Activated effector memory CD4-positive, alpha-beta T cell treated with Interleukin-2 at 50 U/mL for 16 hours (primary cell): ENCODE data around the gene PIGS.

ENCODE experiments used
- DNase-seq: peaks from one replicate; pipeline ENCODE4 v3.0.0-alpha.2; 2020

Gene PIGS

DNA sequence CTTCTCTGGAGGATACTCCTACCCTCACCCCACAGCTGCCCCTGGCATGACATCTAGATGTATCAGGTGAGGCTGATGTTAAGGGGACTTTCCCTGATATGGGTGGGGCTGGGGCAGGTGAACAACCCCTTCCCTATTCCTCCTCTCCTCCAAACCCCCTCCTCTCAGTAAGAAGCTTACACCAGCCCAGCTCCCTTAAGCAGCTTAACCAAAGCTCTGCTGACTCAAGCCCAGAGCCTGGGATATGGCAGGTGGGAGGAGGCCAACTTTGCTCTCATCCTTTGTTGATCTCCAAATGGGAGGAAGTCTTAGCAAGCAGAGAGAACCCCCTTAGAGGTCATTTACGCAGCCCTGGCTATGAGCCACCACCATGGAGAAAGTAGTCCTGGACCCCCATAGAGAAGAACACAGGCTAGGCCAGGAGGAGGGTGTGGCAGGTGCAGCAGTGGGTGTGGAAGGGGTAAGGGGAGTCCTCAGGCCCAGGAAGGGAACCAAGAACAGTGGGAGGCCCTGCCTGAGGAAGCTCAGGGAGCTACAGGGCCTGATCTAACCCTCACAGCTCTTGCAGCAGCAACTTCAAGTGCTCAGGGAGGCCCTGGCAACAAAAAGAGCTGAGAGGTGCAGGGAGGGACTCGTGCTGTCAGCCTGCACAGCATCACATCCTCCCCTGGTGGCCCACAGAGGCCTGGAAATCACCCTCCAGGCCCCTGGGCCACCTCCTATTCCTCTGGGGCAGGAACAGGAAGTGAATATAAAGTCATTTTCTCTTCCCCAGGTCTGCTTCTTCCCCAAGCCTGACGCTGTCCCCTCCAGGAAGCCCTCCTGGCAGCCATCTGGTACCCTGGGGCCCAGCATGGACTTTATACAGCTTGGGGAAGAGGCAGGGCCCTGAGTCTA, 21.8 kb downstream of the PIGS start:
- peak; percentile 46 for DNase-seq

DNA sequence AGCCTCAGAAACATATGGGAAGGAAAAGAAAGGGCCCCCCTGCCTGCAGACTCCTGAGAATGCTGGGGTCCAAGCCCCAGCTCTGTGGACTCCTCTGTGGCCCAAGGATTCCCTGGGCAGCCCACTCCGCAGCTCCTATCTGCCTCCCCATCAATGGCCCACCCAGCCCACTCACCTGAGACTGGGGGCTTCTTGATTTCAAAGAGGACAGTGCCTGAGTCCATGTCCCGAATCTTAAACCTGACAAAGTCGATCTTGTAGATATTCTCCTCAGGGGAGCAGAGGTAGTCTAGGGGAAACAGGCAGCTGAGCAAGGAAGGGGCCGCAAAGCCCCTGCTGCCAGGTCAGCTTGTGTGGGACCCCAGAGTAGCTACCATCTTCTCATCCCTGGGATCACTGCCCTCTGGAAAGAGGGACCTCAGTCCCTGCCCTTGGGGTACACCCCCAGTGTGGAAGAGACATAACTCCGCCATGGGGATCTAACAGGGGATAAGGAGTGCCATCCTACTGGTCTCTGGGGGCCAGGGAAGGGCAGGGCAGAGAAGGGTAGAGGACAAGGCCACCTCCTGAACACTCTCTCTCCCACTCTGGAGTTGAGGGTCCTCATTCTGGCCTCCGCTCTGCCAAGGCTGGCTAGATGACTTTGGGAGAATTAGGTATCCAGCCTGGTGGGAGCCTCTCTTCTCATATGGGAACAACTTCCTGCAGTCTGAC, 22.8 kb downstream of the PIGS start:
- DNase-seq, result no peak

DNA sequence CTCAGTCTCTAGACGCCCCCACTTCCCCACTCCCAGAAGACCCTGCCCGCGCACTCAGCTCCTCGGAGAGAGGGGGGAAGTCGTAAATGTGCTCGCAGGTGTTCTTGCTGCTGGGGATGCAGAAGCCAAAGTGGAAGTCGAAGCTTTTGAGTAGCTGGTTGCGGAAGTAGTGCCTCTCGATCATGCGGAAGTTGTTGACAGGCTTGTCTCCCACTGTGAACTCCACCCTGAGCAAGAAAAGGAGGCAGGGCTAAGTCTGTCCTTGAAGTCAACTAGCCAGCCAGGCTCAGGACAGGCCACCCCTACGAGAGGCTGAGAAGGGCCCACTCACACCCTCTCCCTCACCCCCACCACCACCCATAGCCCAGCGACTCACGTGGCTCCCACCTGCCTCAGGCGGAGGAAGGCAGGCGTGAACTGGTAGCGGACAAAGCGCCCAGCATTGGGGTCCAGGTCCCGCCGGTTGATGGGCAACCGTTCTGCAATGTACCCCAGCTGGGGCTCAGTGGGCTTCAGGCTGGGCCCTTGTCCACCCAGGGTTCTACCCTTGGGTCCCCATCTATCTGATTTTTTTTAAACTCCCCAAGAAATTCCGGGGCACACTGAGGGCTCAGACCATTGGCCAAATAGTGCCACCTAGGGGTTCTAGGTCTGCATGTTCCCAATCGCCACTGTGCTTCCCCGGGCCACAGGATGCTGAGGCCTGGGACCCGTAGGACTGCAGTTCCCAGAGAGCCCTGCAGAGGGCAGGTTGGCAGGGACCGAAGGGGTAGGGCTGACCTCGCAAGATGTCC, 23.5 kb downstream of the PIGS start:
- DNase-seq, result peak; percentile 27

DNA sequence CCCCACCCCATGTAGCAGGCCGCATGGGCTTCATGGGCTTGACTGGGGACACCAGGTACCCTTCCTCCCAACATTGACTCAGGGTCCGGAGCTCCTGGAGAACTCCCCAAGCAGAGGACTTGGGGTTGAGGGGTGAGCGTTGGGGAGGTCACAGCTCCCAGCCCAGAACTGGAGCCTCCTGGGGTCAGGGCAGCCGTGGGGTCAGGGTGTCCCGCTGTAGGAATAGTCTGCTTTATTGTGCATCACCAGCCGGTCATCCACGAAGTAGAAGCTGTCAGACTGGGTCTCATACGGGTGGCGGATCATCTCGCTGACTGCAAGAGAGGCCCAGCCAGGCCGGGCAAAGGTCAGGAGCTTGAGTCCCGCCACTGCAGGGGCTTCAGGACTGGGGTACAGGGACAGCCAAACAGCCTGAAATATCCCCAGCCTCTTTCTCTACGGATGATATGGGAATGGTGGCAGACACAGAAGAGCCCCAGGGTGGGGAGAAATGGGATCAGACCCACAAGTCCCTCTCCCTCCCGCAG, 24.2 kb downstream of the PIGS start:
- DNase-seq, result no peak

DNA sequence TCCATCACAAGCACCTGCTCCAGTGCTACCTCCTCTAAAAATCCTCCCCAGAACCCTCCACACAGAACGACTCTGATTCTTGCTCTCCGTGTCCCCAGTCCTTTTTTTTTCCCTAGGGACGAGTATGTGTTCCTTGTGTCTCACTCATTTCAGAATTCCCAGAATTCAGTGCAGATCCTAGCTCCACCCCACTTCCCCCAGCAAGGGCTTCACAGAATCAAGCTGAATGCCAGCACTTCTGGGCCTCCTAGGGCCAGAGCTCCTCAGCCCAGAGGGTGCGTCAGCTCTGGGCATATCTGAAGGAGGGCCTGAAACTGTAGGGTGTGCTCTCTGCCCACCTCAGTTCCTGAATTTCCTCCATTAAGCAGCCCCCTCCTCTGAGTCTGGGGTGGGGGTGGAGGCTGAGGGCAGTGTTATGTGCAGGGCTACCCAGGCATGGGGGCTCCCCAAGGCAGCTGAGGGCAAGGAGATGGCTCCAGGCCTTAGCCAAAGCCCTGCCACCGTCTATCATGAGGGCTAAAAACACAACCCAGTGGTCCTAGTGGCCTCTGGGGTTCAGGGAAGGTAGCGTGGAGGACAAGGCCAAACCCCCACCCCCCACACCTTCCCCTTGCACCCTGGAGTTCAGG, 25.4 kb downstream of the PIGS start:
- DNase-seq, result no peak

DNA sequence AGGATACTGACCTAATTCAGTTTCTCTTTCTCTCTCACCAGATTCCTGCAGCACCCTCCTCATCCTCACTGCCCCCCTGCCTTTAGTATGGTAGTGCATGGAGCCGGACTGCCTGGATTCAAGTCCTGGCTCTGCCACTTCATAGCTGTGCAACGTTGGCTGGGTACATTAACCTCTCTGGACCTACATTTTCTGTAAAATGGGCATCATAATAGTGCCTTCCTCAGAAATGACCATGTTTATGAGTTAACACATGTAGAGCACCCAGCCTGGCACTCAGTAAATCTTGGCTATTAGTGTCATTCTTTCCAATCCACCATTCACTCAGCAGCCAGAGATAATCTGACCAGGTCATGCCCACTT, 26.2 kb downstream of the PIGS start:
- no peak for DNase-seq

DNA sequence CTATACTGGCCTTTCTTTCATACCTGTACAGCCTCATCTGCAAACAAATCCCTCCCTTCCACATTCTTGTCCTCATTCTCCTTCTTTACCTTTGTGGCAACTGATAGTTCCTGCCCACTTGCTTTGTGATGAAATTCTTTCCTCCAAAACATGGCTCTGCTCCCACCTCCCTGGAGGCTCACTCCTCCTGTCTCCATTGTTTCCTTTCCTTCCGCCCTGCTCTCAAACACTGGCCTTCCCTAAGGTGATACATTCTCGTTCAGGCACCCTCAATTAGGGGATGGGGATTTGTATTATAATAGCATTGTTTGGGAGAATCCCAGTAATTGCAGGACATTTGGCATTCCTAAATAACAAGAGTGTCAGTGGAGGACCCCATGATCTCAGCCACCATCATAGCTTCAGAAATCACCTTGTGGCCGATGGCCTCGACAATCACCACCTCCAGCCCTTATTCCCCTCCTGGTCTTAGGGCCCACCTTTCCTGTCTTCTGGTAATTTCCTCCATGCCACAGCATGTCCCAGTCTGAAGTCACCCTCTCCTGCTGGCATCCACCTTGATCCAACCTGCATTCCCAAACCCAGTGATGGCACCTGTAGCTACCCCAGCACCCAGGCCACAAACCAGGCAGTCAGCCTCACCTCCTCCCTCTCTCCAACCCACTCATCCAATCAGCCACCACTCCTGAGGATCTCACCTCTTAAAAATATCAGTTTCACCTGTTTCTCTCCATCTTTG, 26.8 kb downstream of the PIGS start:
- no peak for DNase-seq

DNA sequence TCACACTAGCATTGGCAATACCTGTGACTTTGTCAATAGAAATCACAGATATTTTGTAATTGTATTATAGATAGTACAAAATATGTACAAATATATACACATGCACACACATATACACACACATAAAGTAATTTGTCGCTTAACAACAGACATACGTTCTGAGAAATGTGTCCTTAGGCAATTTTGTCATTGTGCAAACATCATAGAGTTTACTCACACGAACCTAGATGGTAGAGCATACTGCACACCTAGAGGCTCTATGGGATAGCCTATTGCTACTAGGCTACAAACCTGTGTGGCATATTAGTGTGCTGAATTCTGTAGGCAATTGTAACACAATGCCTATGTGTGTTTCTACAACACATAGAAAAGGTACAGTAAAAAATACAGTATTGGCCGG, 29.9 kb downstream of the PIGS start:
- no peak for DNase-seq

DNA sequence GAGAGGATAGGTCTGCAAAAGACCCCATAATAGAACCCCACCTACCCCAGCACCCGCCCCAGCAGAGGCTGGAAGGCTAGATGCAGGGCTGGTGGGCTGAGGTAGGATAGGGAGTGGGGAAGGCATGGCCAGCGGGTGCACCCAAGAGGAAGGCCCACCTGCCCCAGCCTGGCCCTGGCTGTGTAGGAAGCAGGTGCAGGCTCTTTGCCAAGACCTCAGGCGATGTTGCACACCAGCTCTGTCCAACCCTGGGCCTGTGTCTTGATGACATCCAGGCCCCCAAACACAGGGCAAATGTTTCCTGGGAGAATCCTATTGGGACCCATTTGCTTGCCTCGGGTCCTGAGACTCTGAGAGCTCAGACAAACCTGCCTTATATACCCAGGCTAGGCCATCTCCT, 31.1 kb downstream of the PIGS start:
- no peak for DNase-seq

DNA sequence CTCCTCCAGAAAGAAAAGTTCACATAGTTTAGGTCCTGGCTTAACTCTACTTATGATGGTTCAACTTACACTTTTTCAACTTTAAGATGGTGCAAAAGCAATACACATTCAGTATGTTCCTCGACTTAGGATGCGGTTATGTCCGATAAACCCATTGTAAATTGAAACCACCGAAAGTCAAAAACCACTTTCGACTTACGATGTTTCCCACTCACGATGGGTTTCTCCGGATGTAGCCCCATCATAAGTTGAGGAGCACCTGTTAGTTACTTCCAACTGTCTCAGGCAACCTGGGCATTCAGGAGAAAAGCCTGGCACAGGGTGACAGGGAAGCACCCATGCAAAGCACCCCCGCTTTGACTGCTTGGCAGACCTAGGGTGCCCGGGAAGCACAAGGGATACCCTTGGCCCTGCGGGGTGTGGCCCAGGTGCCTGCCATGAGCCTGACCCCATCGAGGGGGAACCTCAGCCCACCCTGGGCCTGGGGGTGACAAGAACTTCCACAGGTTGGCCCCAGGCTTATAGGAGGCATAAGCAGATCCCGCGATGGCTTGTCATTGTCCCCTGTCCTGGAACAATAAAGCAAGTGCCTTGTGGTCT, 32.9 kb downstream of the PIGS start:
- no peak for DNase-seq

DNA sequence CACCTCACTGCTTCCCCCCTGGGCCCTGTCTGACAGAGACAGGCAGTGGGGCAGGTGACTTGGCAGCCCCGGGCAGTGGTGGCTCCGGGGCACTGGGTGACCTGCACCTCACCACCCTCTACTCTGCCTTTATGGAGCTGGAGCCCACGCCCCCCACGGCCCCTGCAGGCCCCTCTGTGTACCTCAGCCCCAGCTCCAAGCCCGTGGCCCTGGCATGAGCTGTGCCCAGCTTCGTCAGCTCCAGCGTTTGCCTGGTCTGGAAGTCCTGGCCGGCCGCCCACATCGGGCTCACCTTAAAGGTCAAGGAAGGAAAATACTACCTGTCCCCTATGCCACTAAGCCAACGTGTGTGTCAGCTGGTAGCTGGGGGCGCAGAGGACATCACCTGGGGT, 34.1 kb downstream of the PIGS start:
- no peak for DNase-seq

DNA sequence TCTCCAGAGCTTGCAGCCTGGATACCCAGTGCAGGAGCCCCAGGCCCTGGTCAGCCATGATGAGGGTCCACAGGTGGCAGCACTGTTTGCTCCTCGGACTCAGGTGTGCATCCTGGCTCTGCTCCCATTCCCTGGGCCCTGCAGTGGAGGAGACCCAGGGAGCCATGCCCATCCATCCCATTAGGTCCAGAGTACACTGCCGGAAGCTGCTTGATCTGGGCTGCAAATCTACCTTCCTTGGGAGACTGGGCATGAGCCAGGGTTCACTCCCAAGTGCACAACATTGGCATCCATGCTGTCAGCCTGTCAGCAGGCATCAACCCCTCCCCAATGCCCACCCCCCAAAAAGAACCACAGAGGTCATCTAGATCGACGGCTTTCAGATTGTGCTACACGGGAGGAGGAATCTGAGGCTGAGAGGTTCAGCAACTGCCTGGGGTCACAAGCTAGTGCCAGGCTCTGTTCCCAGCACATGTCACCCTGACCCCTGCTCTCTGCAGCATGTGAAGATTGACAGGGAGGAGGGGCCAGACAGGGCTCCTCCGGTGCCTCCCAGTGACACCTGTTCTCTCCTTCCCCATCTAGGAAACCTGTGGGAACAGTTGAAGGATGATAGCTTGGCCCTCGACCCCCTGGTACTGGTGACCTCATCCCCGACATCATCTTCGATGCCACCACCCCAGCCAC, 34.6 kb downstream of the PIGS start:
- no peak for DNase-seq

DNA sequence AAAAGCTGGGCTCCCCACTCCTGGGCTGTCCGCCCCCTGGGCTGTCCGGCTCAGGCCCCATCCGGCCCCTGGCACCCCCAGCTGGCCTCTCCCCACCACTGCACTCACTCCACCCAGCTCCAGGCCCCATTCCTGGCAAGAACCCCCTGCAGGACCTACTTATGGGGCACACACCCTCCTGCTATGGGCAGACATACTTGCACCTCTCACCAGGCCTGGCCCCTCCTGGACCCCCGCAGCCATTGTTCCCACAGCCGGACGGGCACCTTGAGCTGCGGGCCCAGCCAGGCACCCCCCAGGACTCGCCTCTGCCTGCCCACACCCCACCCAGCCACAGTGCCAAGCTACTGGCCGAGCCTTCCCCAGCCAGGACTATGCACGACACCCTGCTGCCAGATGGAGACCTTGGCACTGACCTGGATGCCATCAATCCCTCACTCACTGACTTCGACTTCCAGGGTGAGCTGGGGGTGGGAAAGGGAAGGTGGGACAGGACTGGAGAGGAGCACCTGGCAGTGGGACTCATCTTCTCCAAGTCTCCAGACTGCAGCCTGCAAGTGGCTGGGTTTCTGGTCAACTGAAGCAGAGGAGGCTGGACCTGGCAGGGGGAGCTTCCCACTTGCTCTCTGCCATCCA, 36.5 kb downstream of the PIGS start:
- DNase-seq, result no peak

DNA sequence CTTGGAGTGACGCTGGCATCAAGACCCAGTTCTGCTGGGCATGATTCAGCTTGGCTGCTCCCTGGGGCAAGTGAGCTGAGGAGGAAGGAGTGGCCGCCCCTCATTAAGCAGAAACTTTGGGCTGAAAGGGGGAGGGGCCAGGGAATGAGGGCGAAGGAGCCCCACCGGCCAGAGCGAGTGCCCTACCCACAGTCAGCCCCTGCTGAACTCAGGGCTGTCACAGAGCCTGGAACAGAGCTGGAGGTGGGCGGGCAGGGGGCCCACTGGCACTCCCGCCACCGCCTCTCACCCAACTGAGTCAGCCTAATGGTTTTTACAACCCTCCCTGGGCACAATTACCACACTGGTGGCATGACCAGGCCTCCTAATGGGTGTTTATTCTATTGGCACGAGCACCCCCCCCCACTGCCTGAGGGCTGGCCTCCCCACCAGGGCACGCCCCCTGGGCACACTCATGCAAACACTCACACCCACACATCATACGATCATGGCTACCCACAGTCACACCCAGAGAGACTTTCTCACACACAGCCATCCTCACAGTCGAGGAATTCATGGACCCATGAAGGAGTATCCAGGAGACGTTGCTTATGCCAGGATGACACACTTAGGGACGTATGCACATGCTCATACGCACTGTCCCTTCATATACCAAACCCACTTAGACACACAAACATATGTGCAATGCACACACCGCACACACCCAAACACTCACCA, 38.1 kb downstream of the PIGS start:
- no peak for DNase-seq

DNA sequence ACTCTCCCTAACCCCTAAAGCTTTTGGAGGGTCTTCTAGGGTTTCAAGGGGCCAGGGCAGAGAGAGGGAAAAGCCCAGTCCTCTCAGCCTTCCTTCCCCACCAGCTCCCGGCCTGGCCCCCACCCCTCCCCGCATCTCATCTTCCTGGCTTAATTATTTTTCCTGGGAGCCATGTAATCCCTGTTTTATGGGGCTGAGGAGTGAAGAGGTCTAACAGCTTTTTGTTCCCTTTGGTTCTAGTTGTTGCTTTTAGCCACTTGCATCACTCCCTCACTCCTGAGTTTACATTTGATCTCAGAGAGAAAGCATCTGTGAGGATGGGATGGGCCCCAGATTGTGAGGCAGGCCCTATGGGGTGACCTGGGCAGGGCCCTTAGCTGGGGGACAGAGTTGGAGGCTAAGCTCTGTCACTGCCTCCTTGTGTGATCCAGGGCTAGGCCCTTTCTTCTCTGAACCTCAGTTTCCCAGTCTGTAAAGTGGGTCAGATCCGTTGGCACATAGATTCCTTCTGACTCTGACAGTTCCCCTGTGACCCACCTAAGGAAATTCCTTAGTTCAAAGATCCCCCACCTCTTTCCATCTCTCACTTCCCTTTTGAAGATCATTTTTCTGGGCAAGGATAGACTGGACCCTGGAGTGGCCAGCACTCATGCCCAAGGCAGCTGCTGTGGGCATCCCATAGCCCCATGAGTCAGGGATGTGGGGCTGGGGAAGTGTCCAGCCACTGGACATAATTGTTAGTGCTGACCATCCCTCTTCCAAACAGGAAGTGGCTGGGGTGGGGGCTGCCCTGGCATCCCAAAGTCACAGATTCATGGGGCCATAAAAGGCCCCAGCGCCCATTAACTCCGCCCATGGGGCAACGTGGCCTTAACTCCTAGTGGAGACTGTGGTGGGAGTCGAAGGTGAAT, 39.0 kb downstream of the PIGS start:
- DNase-seq, result no peak

DNA sequence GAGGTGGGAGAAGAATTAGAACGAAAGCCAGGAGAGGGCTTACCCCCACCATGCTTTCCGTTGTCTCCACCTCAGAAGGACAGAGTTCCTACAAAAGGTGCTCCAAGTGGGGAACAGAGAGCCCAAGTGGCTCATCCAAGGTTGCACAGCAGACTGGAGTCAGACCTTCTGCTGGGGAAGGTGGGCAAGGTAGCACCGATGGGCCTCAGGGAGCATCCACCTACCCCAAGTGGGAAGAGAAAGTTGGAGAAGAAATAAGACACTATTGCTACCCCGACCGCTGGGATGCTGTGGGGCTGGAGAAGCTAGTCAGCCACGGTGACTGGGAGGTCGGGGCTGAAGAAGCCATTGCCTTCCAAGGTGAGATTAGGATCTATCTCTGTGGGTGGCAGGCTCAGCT, 40.4 kb downstream of the PIGS start:
- no peak for DNase-seq

DNA sequence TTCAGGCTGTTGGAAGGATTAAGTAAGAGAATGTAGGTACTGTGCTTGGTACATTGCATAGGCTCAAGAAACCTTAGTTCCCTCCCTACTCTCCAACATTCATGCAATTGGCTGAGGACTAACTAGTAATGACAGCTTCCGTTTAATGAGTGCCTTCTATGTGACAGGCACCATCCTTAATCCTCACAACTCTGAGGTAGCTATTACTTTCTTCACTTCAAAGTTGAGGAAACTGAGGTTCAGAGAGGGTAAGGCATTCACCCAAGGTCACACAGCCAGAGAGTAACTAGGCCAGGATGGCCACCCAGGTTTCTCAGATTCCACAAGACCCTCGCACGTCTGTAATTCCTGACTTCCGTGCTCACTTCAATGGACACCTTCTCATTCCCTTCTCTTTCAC, 41.1 kb downstream of the PIGS start:
- no peak for DNase-seq

DNA sequence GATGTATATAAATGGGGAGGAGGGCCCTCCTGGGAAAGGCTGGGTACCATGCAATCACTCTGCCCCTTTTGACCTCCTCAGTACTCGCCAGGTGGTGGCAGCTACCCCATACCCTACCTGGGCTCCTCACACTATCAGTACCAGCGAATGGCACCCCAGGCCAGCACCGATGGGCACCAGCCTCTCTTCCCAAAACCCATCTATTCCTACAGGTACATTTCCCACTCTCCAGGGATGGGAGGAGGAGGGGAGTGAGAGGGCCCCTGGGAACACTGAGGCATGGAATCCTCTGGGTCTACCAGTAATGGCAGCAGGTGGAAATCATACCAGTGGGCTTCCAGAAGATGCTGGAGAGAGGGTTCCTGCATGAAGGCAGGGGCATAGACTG, 42.3 kb downstream of the PIGS start:
- DNase-seq, result no peak
